GM12874 (cell line): ENCODE data around the gene SLF2.

Experiments used
- TF ChIP-seq, protein P1 (sequence below): IDR thresholded peaks from 2 replicates; pipeline ENCODE4 v1.5.1; 2011; ENCODE audit warnings: low read depth, mild to moderate bottlenecking, control low read depth, low read length, moderate library complexity; ENCODE audit not compliant: insufficient read depth

SLF2 gene

DNA sequence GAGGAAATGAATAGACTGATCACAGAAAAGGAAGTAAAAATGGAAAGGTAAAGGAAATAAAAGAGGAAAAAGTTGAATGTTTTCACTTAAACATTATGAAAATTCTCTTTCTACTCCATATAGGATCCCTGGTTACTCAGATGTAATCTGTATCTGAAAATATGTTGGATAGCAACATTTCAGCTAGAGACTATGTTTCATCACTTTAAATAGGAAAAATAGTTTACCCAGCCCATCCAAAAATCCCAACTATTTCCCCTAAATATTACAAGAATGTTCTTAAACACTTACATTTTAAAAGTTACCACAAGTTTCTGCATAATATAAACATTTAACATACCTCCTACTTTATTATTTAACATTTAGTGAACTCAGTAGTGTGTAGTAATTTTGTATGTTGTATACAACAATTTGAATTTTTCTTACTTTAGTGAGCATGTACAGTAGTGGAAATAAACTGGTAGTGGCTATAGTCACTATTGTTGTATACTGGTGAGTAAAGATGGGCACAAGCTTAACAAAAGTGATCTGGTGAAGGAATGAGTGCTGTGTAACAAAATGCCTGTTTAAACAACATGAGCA lies 27.1 kb downstream of the SLF2 start:
- TF ChIP-seq, protein P1, sequence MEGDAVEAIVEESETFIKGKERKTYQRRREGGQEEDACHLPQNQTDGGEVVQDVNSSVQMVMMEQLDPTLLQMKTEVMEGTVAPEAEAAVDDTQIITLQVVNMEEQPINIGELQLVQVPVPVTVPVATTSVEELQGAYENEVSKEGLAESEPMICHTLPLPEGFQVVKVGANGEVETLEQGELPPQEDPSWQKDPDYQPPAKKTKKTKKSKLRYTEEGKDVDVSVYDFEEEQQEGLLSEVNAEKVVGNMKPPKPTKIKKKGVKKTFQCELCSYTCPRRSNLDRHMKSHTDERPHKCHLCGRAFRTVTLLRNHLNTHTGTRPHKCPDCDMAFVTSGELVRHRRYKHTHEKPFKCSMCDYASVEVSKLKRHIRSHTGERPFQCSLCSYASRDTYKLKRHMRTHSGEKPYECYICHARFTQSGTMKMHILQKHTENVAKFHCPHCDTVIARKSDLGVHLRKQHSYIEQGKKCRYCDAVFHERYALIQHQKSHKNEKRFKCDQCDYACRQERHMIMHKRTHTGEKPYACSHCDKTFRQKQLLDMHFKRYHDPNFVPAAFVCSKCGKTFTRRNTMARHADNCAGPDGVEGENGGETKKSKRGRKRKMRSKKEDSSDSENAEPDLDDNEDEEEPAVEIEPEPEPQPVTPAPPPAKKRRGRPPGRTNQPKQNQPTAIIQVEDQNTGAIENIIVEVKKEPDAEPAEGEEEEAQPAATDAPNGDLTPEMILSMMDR: no peak

GRCh38 chr10:100942229-100942628 lies 29.5 kb downstream of the SLF2 start:
- TF ChIP-seq, protein P1: no peak

DNA sequence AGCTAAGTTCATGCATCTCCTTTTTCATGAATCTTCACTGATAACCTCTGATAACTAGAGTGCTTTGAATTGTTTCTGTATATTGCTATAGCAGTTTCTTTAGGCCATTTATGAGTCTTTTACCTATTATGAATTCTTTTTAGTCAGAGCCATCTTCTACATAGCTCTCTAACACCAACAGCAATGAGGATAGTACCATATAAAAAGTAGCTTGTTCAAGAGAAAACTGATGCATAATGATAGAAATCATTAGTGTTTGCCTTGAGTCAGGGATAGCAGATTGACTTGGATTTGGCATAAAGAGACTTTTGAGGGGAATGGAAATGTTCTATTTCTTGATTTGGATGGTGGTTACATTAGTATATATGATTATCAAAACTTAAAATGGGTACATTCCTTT lies 30.7 kb downstream of the SLF2 start:
- TF ChIP-seq, protein P1: no peak

- TF ChIP-seq, protein P1: no peak
Measured at GRCh38 chr10:100945754-100946153, 33.0 kb downstream of the SLF2 start.

GRCh38 chr10:100948916-100949315 lies 36.2 kb downstream of the SLF2 start:
- TF ChIP-seq, protein P1: no peak

DNA sequence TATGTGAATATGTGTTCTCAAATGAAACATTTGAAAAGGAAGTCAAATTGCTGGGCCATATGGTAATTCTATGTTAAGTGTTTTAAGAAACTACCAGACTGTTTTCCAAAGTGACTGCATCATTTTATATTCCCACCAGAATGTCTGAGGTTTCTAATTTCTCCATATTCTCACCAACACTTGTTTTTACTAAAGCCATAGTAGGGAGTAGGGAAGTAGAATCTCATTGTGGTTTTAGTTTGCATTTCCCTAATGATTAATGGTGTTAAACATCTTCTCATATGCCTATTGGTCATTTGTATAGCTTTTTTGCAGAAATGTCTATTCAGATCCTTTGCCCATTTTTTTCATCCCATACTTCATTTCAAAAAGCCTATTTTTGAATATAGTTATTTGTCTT lies 47.5 kb downstream of the SLF2 start:
- TF ChIP-seq, protein P1: no peak

- TF ChIP-seq, protein P1: no peak
Measured at GRCh38 chr10:100962351-100963080, 49.8 kb downstream of the SLF2 start.
